NCI-H128 (cell line): ENCODE measurements around the gene KCNIP4.

Experiments used
- DNase-seq: peaks from one replicate; lab custom pipeline; 2025; ENCODE audit not compliant: unreplicated experiment; lab: John Stamatoyannopoulos, UW

KCNIP4 gene

DNA sequence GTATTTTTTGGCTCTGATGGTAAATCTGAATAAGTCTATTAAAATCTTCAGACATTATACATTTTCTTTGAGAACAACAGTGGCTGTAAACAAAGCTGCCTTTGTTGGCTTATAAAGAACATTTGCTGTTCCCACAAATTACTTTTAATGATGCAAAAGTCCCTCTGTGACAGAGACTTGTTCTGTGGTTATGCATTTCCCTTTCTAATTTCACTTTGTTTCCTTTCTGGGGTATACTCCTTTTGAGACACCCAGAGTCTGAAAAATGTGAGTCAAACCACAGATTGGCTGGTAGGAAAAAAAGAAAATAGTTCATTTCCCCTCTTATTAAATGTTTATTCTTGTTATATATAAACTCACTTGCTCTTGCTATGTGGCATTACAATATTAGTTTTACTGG, 845.9 kb downstream of the KCNIP4 start:
- DNase-seq, result no peak

DNA sequence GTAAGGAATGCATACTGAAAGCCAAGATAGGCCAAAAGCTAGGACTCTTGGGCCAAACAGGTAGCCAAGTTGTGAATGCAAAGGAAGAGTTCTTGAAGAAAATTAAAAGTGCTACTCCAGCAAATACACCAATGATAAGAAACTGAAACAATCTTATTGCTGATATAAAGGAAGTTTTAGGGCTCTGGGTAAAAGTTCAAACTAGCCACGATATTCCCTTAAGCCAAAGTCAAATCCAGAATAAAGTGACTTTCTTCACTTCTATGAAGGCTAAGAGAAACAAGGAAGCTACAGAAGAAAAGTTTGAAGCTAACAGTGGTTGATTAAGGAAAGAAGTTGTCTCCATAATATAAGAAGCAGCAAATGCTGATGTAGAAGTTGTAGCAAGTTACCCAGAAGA, 850.7 kb downstream of the KCNIP4 start:
- no peak for DNase-seq

DNA sequence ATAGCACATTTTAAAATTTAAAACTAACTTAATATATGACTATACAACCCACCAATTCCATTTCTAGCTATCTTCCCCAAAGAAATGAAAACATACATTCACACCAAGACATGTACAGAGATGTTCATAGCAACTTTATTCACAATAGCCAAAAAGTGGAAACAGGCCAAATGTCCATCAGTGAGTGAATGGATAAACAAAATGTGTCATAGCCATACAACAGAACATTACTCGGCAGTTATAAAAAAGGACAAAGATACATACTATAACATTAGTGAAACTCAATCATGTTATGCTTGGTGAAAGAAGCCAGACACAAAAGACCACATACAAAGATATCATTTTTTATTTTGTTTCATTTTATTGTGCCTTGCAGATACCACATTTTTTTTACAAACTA, 851.5 kb downstream of the KCNIP4 start:
- DNase-seq, result no peak

DNA sequence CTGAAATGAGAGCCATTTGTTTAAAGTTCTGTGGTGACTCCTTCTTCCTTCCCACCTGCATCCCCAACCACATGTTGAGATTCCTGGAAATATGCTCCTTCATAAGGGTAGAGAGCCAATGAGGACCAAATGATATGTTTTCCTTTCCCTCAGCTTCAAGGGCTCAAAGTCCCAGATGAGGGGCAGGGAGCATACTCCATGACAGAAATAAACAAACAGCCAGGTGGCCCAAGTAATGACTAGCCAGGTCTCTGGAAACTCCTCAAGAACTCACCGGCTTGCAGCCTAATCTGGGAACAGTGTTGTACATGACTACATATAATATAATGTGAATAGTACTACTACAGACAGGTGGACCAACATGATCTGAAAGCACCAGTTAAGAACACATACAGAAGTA, 856.0 kb downstream of the KCNIP4 start:
- DNase-seq, result no peak

DNA sequence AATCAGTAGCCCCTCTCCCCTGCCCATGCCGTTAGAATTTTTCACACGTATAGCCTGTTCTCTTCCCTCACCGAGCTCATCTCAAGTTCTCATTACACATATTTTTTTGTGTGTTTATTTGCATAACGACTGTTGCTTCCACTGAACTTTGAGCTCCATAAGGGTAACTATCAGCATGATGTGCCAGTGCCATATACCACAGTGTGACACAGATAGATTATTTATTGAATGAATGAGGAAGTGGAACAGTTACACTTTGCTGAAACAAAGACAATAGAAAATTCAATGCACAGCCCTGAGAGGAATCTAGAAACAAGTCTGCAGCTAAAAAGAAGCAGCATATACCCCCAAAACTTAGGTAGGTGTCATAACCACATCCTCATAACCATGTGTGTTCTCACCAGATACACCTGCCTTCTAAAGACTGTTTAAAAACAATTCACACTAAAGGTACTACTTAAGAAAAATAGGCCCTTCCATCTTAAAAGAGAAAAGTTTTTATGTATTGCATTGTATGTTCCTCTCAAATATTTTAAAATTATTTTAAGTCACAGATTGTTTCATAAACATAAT, 858.4 kb downstream of the KCNIP4 start:
- no peak for DNase-seq

DNA sequence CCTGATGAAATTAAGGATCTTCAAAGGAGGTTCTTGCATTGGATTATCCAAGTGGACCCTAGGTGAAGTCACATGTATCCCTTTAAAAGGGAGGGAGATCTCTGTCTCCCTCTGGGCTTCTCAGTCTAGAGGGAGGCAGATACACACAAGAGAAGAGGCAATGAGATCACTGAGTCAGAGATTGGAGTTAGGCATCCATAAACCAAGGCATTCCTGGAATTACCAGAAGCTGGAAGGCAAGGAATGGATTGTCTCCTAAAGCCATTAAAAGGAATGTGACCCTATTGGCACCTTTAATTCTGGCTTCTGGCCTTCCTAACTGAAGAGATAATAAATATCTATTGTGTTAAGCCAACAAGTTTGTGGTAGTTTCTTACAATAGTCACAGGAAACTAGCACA, 865.2 kb downstream of the KCNIP4 start:
- DNase-seq, result no peak

DNA sequence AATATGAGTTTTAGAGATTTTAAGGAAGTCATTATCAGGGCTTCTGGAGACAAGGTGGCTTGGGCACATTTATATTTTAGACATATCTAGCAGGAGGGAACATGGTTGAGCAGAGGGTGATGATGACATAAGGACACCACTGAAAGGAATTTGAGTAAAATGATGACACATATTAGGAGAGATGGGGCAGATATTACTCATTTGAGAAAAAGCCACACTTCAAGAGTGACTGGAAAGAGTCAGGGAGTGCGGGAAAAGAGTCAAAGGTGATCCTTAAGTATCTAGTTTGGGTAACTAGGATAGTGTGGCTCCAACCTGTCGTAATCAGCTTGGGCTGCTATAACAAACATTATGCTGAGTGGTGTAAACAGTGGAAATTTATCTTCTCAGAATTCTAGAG, 870.6 kb downstream of the KCNIP4 start:
- no peak for DNase-seq

DNA sequence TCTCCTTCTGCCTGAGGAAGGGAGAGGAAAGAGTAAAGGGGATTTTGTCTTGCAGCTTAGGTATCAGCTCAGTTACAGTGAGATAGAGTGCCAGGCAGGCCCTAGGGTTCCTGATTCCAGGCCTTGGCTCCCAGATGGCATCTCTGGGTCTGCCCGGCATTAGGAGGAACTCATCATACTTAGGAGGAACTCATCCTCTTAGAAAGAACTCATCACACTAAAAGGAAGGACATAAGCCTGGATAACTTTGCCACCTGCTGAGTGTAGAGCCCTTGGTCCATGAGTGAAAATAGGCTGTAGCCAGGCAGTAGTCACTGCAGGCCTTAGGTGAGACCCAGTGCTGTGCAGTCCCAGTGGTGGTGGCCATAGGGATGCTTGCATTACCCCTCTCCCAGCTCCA, 881.2 kb downstream of the KCNIP4 start:
- DNase-seq, result no peak

DNA sequence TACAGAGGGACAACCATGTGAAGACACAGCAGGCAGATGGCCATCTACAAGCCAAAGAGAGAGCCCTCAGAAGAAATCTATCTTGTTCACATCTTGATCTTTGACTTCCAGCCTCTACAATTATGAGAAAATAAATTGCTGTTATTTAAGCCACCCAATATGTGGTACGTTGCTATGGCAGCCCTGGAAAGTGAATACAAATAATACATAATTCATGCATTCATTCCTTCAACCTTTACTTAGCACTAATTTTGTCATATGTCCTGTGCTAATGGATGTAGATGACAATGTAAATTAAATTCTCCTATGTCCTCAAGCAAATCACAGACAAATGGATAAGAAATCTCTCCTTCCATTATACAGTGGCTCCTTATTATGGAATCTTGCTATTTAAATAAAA, 886.7 kb downstream of the KCNIP4 start:
- no peak for DNase-seq

DNA sequence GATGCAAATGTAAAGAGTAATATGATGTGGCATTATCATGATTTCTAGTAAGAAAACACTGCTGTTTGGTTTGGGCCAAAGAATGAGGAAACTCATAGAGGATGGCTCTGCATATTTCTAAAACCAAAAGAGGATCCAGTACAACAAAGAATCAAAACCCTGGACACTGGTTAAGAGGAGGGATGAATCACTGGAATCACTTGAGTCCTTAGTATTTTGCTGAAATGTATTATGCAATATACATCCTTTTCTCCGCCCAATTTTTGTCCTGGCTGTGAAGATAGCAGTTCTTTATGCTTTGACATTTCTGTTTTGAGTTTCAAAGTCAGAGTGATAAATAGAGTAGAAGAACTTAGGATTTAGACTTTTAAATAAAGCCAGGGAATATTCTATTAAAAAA, 902.4 kb downstream of the KCNIP4 start:
- no peak for DNase-seq

DNA sequence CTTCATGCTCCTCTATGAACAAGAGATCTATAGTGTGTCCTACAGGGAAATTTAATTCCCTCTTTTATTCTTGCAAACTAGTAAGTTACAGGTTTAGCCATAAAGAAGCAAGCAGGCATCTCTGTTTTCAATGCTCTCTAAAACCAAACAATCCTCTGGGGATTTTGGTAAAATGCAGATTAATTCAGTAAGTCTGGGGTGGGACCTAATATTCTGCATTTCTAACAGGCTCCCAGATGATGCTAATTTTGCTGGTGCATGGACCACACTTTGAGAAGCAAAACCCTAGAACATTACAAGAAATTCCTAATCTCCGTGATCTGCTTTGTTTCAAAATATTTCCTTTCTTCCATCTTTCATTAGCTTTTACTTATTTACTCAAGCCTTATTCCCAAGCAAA, 903.5 kb downstream of the KCNIP4 start:
- DNase-seq, result no peak

DNA sequence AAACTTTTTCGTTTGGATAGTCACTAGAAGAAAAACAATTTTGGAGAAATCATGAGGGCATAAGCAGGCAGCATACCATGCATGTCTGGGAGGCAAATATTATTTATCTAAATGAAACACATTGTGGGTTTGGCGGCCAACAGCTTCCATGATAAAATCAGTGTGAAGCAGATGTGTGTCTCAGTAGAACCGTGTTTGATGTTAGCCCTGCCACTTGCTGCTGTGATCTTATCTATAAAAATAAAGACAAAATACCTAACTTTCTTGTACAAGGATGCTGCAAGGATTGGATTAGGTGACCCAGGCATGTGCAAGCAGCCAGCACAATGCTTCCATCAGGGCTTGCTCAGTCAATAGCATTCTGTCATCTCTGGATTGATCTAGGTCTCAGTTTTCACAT, 906.9 kb downstream of the KCNIP4 start:
- DNase-seq, result no peak

DNA sequence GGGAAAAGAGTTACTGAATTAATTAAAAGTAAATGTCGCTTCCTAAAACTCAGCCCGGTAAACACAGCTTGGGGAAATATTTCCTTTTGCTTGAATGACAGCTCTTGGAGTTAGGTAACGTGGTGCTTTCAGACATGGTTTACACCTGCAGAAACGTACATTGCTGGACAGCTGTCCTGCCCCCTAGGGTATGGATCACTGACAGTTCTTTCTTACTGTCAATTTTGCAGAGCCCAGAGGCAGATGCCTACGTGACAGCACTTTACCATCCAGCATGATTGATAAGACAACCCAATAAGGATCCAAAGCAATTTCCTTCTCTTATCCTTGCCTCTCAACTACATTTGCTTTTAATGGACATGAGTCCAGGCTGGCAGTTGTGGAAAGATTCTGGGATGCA, 913.8 kb downstream of the KCNIP4 start:
- DNase-seq, result no peak

DNA sequence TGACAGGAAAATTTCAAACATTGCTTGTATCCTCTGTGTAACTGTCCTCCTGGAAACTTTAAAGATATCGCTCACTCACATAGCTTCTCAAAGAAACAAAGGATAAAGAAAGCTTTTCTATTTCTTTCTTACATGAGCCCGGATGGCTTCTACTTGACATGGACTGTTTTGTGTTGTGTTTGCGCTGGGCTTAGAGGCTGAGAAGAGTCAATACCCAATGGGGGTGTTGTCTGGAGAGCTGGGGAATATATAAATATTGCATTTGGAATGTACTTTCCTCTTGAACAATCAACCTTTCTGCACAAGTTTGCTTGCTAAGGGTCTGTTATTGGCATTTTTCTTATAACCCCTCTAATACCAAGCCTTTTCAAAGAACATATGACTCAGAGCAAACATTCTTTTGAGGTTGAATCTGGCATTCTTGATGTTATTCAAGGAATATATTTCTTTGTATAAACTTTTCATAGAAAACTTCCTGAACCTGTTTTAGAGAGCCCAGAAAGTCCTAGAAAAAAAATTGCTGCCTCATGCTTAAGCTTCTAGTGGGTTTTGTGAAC, 916.4 kb downstream of the KCNIP4 start:
- DNase-seq, result no peak

DNA sequence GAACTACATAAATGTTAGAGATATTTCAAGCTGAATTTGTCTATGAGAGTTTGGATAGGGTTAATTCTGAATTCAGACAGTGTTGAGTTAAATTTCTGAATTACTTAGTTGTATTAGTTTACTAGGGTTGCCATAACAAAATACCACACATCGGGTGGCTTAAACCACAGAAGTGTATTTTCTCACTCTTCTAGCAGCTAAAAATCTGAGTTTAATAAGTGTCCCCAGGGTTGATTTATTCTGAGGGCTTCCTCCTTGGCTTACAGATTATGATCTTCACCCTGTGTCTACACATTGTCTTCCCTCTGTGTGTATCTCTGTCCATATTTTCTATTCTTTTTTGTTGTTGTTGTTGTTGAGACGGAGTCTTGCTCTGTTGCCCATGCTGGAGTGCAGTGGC, 929.8 kb downstream of the KCNIP4 start:
- no peak for DNase-seq

DNA sequence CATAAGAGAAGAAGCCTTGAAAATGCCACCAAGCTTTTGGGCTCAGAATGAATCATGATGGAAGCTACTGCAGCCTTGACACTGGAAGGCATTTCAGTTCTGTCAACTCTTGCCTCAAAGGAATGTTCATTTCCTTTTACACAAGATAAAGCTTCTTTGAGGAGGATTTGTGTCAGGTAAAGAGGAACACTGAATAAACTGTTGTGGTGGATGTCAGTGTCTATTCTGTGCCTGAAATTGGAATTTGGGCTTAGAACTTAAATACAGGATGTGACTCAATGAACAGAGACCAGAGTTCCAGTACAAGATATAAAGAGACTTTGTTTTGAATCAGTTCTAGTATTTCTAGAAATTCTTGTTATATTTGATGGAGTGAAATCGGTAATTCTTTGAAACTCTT, 935.1 kb downstream of the KCNIP4 start:
- no peak for DNase-seq

DNA sequence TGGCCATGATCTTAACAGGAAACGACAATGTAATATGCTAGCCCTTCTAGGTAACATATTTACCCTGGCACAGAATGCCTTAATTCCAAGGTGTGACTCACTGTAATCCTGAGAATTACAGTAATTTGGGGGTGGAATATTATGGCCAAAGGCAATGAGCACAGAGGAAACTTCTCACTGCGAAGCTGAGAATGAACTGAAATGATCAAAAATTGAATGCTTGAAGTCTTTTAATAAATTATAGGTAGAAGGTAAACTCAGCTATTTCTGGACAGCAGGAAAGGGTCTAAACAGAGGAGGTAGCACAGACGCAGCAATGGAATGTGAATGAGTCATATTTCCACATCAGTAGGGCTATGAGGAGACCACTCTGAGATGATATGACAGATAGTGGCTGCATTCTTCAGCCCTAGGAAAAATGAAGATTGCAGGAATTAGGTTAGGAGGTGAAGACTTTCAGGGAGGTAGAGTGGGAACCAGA, 935.7 kb downstream of the KCNIP4 start:
- DNase-seq, result no peak

DNA sequence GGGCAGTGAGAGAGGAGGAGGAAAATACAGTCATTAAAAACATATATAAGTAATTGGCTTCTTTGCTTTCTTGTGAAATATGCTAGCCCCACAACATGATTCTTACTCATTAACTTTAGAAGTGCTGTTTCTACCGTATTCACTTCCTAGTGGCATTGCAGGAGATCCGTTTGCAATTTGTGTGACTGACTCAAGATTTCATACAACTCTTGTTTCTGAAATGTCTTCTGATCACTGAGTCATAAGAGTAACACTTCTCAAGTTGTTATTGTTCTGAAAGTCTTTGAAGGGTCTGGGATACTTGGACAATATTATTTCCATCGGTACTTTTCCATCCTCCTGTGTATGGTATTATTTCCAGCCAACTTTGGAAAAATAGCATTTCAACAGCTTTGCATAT, 937.5 kb downstream of the KCNIP4 start:
- no peak for DNase-seq

DNA sequence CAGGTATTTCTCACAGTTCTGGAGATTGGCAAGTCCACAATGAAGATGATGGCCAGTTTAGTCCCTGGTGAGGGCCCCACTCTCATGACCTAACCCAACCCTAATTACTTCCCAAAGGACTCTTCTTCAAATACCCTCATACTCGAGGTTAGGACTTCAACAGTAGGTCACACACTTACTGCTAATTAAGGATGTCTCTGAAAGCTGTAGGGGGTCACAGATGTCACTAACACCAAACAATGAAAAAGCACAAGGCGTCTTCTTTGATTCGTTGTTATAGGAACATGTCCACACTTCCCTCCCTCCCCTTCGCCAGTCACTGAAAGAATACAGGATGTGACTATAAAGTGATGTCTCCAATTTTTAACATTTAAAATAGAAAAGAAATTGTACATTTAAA, 938.6 kb downstream of the KCNIP4 start:
- no peak for DNase-seq

DNA sequence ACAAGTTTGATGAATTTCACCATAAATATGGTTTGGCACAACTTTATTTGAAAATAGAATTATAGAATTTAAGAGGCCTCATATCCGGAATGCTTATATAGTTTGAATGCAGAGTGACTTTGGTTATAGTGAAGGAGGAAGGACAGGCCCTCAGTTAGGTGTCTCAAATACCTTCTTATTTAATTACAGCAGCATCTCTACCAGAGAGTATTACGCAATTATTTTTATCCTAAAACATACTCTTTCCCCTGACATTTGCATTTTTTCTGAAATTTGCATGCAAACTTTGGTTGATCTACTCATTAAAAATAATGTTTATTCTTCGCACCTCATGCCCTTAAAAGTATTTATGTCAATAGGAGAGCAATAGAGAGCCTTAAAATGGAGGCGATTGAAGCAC, 942.9 kb downstream of the KCNIP4 start:
- DNase-seq, result no peak

DNA sequence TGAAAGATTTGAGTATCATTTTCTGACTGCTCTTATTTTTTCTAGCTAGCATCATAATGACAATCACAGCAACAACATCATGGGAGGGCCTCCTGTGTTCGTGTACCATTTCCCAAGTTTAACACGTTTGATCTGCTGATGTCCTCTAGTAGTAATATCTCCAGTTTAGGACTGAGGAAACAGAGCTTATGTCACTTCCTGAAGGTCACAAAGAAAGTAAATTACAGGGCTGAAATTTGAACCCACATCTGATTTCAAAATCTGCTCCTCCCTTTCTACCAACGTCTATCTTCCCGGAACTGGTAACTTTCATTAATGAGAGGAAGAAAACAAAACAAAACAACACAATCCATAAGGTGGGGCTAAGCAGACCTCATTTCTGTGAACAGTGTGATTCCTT, 945.6 kb downstream of the KCNIP4 start:
- no peak for DNase-seq

DNA sequence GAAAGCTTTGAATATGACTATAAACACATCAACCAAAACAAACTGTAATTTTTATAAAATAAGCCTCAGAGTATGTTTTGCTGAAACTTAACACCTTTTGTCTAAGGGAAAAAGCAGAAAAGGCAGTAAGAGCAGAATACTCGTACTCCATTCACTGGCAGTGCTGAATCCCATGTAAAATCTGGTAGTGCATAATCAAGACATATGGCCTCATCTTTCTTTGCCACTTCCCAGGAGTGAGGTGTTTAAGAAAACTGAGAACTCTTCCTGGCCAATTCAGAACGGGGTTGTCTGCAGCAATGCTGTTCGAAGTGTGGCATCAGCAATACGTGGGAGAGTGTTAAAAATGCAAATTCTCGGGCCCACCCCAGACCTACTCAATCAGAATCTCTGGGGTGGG, 946.3 kb downstream of the KCNIP4 start:
- no peak for DNase-seq

DNA sequence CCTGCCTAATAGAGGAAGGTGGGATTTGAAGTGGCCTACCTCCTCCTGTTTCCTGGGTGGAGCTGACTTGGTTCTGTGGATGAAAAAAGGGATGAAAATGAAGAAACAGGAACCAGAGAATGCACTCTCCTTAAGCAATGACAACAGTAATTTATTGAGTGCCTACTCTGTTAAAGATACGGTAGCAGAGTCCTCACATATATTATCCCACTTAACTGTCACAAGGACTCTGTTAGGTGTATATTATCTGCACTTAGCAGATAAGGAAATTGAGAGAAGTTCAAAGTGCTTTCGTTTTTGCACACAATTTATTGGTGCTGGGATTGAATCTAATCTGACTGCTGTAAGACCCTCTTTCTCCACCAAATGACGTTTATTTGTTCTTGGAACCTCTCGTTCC, 947.1 kb downstream of the KCNIP4 start:
- no peak for DNase-seq
